GM18505 (cell line): ENCODE measurements around the gene CLIC3.

Experiments used
- ATAC-seq: cut with Tn5 transposase; IDR thresholded peaks from one replicate; pipeline ENCODE4 v1.9.1; 2021; ENCODE audit not compliant: unreplicated experiment
- POLR2A ChIP-seq: IDR thresholded peaks from 4 replicates; pipeline ENCODE4 v1.6.1; 2011; ENCODE audit warnings: borderline replicate concordance; ENCODE audit not compliant: insufficient read depth, insufficient read length; ENCODE audit errors: extremely low read depth

Gene CLIC3

DNA sequence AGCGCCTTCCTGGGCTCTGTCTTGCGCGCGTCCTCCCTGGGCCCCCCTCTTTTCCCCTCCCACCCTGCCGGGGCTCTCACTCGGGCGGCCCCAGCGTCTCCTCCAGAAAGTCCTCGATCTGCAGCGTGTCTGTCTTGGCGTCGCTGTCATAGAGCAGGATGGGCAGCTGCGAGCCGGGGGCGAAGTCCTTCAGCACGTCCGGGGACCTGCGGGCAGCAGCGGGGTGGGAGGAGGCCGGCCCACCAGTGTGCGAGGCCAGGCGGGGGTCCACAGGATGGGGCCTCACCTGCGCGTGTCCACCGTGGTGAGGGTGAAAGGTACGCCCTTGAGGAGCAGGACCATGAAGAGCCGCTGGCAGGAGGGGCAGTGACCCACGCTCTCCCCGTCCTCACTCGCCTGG is 1.0 kb downstream of the CLIC3 start:
- no peak for ATAC-seq
- TF ChIP-seq POLR2A: no peak

DNA sequence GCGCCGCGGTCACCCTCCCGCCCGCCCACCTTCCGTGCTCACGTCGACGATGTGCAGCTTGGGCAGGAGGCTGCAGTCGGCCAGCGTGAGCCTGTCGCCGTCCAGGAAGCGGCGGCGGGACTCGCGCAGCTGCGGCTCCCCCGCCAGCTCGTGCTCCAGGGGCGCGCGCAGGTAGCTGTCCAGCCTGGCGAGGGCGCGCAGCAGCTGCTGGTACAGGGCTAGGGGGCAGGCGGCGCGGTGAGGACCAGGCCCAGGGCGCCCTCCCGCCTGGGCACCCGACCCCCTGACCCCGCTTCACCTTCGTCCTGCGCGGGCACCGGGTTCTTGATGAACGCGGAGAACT is 1.5 kb downstream of the CLIC3 start:
- TF ChIP-seq POLR2A: no peak
- ATAC-seq: no peak

DNA sequence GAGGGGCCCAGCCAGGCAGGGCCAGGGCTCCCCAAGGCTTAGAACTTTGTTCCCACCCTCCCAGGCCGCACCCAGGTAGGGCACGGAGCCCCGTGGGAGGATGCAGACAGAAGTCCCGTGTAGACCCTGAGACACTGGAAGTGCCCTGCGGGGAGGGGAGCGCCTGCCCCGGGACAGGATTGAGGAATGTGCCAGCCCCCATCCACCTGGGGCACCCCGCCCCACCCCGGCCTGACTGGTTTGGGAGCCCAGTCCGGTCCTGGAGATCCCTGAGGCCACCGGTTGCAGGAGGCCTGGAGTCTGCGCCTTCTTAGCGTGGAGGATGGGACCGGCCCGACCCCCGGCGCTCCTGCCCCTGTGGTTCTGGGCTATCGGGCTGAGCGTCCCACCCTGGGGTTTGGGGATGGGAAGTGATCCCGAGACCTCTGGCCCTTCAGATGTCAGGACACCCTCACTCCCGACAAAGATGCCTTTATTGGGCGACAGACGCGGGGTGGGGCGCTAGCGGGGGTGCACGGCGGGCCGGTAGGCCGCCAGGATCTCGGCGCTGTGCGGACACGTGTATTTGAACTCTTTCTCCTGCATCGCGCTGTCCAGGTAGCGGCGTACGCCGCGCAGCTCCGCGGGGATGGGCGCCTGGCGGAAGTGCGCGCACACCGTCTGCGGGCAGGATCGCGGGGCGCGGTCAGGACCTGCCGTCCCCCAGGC is 2.0 kb downstream of the CLIC3 start:
- ATAC-seq: no peak
- no peak for TF ChIP-seq POLR2A

DNA sequence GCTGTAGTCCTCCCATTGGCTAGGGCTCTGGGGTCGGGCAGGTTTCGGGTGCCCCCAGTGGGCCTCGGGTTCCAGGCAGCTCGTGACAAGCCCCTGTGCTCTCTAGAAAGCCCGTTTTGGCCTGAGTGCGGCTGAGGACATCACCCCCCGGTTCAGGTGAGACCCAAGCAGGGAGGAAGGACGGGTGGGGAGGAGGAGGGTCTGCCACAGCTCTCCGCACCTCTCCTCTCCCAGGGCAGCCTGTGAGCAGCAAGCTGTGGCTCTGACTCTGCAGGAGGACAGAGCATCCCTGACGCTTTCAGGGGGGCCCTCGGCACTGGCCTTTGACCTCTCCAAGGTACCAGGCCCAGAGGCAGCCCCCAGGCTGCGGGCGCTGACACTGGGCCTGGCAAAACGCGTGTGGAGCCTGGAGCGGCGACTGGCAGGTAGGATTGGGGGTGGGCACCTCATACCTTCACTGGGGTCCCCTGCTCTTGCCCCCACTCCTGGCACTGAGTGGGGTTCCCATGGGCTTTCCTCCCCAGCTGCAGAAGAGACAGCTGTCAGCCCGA is 3.5 kb downstream of the CLIC3 start:
- peak; percentile 2 for ATAC-seq
- no peak for TF ChIP-seq POLR2A

DNA sequence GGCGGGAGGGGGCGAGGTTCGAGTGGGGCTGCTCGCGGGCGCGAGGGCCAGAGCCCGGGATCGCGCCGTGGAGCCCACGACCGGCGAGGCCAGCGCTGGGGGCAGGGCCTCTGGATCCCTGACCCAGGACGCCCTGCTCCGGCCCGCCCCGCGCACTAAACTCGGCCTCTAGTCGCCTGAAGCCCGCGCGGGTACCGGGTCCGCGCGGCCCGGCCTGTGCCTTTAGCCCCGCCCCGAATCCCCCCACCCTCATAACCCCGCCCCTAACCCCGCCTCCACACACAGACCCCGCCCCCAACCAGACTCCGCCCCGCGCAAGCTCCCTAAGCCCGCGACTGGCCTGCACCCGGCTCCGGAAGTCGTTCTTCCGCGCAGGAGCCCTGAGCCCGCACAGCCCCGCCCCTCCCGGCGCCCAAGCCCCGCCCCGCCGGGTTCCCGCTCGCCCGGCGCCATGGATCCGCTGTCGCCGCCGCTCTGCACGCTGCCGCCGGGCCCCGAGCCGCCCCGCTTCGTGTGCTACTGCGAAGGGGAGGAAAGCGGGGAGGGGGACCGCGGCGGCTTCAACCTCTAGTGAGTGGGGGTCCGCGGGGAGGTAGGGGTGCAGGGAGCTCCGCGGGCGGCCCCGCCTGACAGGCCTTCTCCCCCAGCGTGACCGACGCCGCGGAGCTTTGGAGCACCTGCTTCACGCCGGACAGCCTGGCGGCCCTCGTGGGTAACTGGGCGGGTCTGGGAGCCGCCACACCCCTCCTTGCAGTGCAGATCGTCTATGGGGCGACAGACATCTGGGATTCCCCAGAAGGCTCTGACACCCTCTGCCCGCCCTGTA is 4.2 kb downstream of the CLIC3 start, which contains the start of gene PAXX:
Gene PAXX (plus strand): TSS at position 430 of the 826 bp plus-strand sequence. CDS start 22 bp downstream, at position 452.
- ATAC-seq: peak; percentile 74
- peak; percentile 55 for TF ChIP-seq POLR2A

DNA sequence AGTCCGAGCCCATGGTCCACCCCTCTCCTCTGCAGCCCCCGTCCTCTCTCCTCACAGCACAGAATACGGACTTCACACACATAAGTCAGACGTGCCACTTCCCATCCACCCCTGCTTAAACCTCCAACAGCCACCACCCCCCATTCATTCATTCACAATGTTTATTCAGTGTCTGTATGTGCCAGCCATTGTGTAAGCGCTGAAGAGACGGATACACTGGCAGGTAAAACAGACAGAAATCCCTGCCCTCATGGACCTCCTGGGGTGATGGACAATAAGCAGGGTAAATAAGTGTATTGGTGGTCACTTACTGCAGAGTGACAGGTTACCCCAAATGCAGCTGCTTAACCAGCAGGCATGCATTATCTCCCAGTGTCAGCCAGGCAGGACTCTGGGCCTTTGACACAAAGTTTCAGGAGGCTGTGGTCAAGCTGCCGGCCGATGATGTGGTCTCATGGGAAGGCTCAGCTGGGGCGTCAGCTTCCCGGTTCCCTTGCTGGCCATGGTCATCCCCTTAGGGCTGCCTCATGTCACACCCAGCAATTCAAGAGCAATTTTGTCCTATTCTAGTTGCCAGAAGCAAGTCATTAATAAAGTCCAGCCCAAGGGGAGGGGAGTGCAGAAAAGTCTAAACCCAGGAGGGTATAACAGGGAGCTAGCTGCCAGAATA is 6.0 kb downstream of the CLIC3 start:
- TF ChIP-seq POLR2A: no peak
- ATAC-seq: no peak

DNA sequence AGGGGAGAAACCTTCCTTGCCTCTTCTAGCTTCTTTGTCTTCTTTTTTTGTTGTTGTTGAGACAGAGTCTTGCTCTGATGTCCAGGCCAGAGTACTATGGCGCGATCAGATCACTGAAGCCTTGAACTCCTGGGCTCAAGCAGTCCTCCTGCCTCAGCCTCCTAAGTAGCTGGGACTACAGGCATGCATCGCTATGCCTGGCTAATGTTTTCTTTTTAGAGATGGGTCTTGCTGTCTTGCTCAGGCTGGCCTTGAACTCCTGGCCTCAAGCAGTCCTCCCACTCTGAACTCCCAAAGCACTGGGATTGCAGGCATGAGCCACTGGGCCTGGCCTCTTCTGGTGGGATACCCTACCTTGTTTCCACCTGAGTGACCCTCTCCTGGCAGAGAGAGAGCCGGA is 7.5 kb downstream of the CLIC3 start:
- no peak for ATAC-seq
- no peak for TF ChIP-seq POLR2A

DNA sequence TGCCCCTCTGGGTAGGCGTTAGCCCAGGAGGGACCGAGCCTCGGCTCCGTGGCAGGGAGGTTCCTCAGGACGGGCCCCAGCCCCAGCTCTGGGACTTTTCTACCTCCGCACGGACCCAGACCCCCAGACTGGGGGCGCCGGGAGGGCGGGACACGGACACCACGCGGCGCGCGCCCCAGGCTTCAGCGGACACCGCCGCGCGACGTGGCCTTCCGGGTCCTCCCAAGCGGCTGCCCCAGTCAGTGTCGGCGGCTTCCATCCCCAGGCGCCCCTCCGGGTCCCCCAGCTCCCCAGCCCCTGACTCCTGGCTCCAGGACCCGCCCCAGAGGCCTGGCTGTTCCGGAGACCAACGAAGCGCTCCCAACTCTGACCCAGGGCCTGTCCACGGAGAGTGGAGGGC is 10.5 kb downstream of the CLIC3 start:
- no peak for TF ChIP-seq POLR2A
- ATAC-seq: no peak

DNA sequence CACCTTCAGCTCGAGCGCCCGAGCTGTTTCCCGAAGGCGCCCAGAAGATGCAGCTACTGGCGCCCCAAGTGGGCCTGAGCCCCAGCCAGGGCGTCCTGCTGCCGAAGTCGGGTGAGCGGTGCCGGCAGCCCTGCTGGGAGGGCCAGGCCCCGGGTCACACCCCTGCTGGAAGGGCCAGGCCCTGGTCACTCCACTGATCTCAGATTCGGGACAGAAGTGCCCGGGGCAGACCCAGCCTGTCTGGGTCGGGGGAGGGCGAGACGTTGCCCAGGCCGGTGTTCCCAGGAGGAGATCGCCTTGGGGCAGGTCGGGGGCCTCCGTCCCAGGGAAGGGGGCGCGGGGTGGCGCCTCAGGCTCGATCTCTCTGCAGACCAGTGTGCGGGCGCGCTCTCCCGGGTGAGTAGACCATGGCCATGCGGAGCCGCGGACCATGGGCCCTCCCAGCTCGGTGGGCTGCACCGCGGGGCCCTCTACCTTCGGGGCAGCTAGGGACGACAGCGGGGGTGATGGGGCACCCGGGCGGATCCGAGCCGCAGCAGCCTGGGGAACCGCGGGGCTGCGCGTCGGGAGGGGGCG is 11.3 kb downstream of the CLIC3 start:
- no peak for TF ChIP-seq POLR2A
- ATAC-seq: no peak

DNA sequence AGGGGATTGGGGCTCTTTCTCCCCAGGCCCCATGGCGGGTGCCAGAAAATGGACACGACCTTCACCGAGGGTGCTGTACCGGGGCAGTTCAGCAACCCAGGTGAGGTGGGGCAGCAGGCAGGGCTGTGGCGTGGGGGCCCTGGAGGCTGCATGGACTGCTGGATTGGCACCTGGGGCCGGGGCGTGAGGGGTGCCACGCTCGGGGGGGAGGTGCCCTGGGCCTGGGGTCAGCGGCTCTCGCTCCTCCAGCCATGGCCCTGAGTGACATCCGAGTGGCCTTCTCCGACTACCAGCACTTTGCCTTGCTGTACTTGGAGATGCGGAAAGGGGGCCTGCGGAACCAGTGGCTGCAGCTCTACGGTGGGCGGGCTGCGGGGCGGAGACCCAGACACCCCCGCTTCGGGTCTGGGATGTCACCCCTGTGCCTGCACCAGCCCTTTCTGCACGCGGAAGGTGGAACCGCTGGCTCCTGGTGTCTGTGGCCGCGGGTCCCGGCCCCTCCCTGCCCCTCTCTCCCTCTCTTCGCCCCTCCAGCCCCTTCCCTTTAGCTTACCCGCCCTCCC is 11.8 kb downstream of the CLIC3 start:
- TF ChIP-seq POLR2A: no peak

DNA sequence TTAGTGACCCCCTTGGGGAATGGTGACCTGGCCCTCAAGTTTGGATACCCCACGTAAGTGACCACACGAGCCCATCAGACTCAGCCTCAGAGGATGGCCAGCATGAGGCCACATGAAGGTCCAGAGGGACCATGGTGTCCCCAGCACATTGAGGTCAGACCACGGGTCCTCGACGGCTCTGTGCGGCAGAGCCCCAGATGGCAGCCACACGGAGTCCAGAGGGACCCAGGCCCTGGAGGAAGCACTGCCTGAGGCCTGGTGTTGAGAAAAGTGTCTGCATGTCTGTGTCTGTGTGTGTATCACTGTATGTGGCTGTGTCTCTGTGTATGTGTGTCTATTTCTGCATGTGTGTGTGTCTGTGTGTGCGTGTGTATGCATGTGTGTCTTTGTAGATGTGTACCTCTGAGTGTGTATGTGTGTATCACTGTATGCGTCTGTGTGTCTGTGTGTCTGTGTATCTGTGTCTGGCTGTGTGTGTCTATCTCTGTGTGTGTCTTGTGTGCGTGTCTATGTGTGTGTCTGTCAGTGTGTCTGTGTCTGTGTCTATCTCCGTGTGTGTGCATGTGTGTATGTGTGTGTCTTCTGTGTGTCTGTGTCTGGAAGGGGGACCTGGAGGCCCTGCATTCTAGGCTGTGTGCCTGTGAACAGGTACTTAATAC is 12.6 kb downstream of the CLIC3 start:
- ATAC-seq: no peak
- TF ChIP-seq POLR2A: no peak

More for the DNA sequence above, 11.8 kb downstream of the CLIC3 start:
- no peak for ATAC-seq

DNA sequence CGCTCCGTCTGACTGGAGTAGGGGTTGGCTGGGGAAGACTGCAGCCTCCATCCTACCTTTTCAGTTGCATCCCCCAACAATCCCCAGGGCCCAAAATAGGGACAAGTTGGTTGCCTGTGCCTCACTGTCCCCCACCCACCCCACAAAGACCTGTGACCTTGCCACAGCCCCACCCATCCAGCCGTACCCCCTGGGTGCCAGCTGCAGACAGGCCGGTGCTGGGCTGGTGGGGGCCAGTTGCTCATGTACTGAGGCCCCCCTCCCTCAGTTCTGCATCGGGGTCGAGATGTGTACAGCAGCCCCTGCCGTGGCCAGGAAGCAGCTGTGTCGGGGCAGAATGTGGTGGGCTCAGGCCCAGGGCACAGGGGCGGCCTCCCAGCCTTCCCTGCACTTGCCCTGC is 13.2 kb downstream of the CLIC3 start:
- ATAC-seq: no peak
- TF ChIP-seq POLR2A: no peak

DNA sequence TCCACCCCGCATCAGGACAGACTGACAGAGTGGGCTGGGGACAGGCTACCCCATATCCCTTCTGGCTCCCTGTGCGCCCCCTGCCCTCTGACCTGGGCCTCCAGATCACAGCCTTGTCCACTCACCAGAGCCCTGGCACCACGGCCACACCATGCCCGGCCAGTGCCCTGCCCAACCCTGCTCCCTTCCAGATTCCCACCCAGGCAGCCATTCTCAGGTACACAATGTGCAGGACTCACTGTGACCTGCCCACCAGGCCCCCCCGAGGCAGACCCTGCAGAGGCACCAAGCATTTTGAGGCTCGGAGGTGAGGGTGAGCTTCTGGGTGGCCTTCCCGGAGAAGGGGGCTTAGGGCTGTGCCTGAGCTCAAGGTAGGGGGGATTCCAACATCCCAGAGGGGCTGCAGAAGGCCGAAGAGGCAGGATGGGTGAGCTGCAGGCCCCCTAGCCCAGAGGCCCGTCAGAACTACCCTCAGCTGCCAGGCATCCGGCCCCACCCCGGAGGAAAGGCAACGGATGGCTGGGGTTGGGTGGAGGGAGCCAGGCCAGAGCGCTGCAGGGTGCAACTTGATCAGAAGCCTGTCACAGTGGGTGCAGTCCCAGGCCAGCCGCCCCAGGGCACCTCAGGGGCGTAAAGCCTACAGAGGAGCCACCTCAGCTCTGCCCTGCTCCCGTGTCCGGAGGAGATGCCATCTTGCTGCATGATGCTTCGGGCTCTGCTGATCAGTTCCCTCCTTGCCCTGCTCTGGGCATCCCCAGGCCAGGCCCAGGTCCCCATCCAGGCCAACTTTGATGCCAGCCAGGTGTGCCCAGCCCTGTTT is 13.9 kb downstream of the CLIC3 start, which contains the start of gene LCNL1:
Gene LCNL1 (plus strand): TSS at position 762 of the 820 bp plus-strand sequence. CDS start 594 bp downstream, outside the sequence.
- no peak for TF ChIP-seq POLR2A
- ATAC-seq: no peak
